Raji (cell line): ENCODE results near the gene KDF1.

Experiments used
- POLR2A ChIP-seq: IDR thresholded peaks from 2 replicates; pipeline ENCODE4 v1.6.1; 2011; ENCODE audit warnings: low read depth, low read length, control low read depth; ENCODE audit not compliant: insufficient read depth

KDF1 gene

GRCh38 chr1:26976621-26977510 is 16.6 kb upstream of the KDF1 start:
- TF ChIP-seq POLR2A, result no peak

GRCh38 chr1:26972821-26973220 is 12.6 kb upstream of the KDF1 start:
- no peak for TF ChIP-seq POLR2A

GRCh38 chr1:26972390-26972789 is 12.1 kb upstream of the KDF1 start:
- no peak for TF ChIP-seq POLR2A

- no peak for TF ChIP-seq POLR2A
Measured at GRCh38 chr1:26971590-26971989, 11.3 kb upstream of the KDF1 start.

- TF ChIP-seq POLR2A, result no peak
Measured at GRCh38 chr1:26970810-26971209, 10.5 kb upstream of the KDF1 start.

- no peak for TF ChIP-seq POLR2A
Measured at GRCh38 chr1:26965628-26966027, 5.4 kb upstream of the KDF1 start.

- no peak for TF ChIP-seq POLR2A
Measured at GRCh38 chr1:26965213-26965612, 4.9 kb upstream of the KDF1 start.

- no peak for TF ChIP-seq POLR2A
Measured at GRCh38 chr1:26961826-26962225, 1.6 kb upstream of the KDF1 start.

- no peak for TF ChIP-seq POLR2A
Measured at GRCh38 chr1:26960625-26960966, 328 bp upstream of the KDF1 start.

GRCh38 chr1:26959270-26959669 is 998 bp downstream of the KDF1 start:
- TF ChIP-seq POLR2A, result no peak

- TF ChIP-seq POLR2A, result no peak
Measured at GRCh38 chr1:26957306-26957705, 3.0 kb downstream of the KDF1 start.

GRCh38 chr1:26956321-26956720 is 3.9 kb downstream of the KDF1 start:
- TF ChIP-seq POLR2A, result no peak

- no peak for TF ChIP-seq POLR2A
Measured at GRCh38 chr1:26953374-26953773, 6.9 kb downstream of the KDF1 start.

GRCh38 chr1:26951821-26952497 is 8.3 kb downstream of the KDF1 start:
- no peak for TF ChIP-seq POLR2A

GRCh38 chr1:26951216-26951615 is 9.1 kb downstream of the KDF1 start:
- TF ChIP-seq POLR2A, result no peak

- no peak for TF ChIP-seq POLR2A
Measured at GRCh38 chr1:26950602-26951001, 9.7 kb downstream of the KDF1 start.
